ENCODE results near the gene AGFG2. TPM values are rescaled to one million over a fixed set of nuclear protein-coding genes. Genes with fewer than 3 reads are reported as not detected.
"Not testable (repeated sequence)": the region's sequence is repeated elsewhere in the genome, so short reads cannot be mapped to it uniquely, and the experiment has no call there.

Gene AGFG2
- total and polyA plus RNA-seq, 12 donors, result 14.0 to 175 (median 107) TPM

- Histone ChIP-seq H3K9me3 (replicated peaks in 1 of 3) (no peaks in the 10 kb centered on the region), H3K27me3 (no peaks in the 10 kb centered on the region), H3K4me1 (replicated peaks in 1 of 2) (peaks cover 61 to 70% of the 10 kb centered on the region in 2 donors), H3K36me3 (replicated peaks in 1 of 2) (peaks cover 0 to 33% of the 10 kb centered on the region in 2 donors), H3K4me3 (peak overlapping the region in 1 of 4 donors; percentile 30), H3K27ac (peak overlapping the region; percentile 88 to 99 (median 93))
- peak in 1 of 7 donors; percentile 68 for DNase-seq
- no peak for TF ChIP-seq CTCF (IDR thresholded peaks at IDR 0.05)
- no peak for TF ChIP-seq POLR2A (IDR thresholded peaks at IDR 0.05)
- intact Hi-C loops (cut with DNase I), result no loop called here
- 34 to 44% (median 40%) methylated on average over 9 of the region's 9 CpGs for WGBS, 4 donors
Observed at GRCh38 chr7:100546926-100547800, 8.2 kb downstream of the AGFG2 start.

DNA sequence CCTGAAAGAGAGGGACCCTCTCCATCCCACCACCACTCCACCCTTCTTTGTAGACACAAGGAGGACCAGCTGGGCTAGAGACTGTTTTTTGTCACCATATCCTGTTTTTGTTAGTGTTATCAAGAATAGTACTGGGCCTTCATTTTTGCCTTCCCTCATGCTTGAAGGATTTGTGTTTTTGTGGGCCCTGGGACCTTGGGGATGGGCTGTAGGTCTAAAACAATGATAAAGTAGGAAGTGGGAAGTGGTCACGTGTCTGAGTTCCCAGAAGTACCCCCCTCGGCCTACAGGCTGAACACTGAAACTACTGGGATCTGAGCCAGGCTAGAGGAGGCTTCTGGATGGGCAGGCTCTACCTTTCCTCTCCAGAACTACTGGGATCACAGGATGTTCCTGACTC lies 8.9 kb downstream of the AGFG2 start:
- no peaks in the 10 kb centered on the region for H3K9me3 ChIP-seq (replicated peaks in 1 of 3)
- peak in 6 of 7 donors; percentile 54 to 78 (median 72) for DNase-seq
- H3K27me3 ChIP-seq, result no peaks in the 10 kb centered on the region
- H3K27ac ChIP-seq, result peak overlapping the region; percentile 88 to 99 (median 93)
- H3K4me3 ChIP-seq, result no peak overlapping the region
- TF ChIP-seq CTCF (IDR thresholded peaks at IDR 0.05) (peak in 3 of 6 experiments; percentile 24 to 46 (median 27)), POLR2A (IDR thresholded peaks at IDR 0.05) (no peak)
- peaks cover 0 to 40% of the 10 kb centered on the region in 2 donors for H3K36me3 ChIP-seq (replicated peaks in 1 of 2)
- peaks cover 57 to 63% of the 10 kb centered on the region in 2 donors for H3K4me1 ChIP-seq (replicated peaks in 1 of 2)
- intact Hi-C loops (cut with DNase I), result no loop called here
- 6 to 13% (median 12%) methylated on average over 2 of the region's 2 CpGs for WGBS, 4 donors

DNA sequence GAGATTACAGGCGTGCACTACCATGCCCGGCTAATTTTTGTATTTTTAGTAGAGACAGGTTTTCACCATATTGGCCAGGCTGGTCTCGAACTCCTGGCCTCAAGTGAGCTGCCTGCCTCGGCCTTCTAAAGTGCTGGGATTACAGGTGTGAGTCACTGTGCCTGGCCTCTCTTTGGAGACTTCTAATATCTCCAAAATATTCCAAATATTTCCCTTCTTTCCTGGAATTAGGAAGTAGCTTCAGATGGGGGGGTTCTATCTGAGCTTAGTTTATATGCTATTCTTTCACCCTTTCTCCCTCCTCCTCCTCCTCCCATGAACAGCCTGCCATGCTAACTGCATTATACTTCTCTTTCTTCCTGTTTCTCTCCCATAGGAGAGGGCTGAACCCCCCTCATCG lies 9.4 kb downstream of the AGFG2 start:
- intact Hi-C loops (cut with DNase I); H3K4me3 ChIP-seq; DNase-seq; H3K27me3 ChIP-seq; H3K9me3 ChIP-seq (replicated peaks in 1 of 3): not testable (repeated sequence)
- 68 to 76% (median 71%) methylated on average over 4 to 5 of the region's 5 CpGs for WGBS, 4 donors
- peaks cover 0 to 46% of the 10 kb centered on the region in 2 donors for H3K36me3 ChIP-seq (replicated peaks in 1 of 2)
- peak overlapping the region; percentile 88 to 99 (median 93) for H3K27ac ChIP-seq
- peaks cover 52 to 57% of the 10 kb centered on the region in 2 donors for H3K4me1 ChIP-seq (replicated peaks in 1 of 2)

DNA sequence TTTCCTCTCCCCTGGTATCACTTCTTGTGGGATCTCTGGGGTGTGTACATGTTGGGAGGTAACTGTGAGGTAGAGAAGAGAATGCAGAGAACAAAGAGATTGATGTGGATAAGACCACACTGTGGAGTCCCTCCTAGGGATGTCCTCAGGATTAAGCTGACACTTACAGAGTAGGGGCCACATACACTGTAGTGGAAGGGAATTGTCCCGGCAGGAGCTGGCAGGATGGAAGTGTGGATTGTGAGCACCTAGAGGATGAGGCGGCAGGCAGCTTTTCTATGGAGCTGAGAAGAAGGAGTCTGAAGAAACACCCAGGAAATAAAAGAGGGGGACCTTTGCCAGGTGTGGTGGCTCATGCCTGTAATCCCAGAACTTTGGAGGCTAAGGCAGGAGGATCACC lies 13.5 kb downstream of the AGFG2 start:
- Histone ChIP-seq H3K27ac (no peak overlapping the region), H3K4me1 (replicated peaks in 1 of 2) (peaks cover 12 to 23% of the 10 kb centered on the region in 2 donors), H3K9me3 (replicated peaks in 1 of 3) (no peaks in the 10 kb centered on the region), H3K36me3 (replicated peaks in 1 of 2) (peaks cover 0 to 83% of the 10 kb centered on the region in 2 donors), H3K27me3 (no peaks in the 10 kb centered on the region), H3K4me3 (no peak overlapping the region)
- no peak for DNase-seq
- TF ChIP-seq CTCF (IDR thresholded peaks at IDR 0.05), result no peak
- no peak for TF ChIP-seq POLR2A (IDR thresholded peaks at IDR 0.05)
- WGBS, 4 donors, result 95 to 98% (median 96%) methylated on average over 2 of the region's 2 CpGs
- intact Hi-C loops (cut with DNase I), result no loop called here

Data from adrenal gland (tissue), 12 donors.